Stimulated activated CD4-positive, alpha-beta T cell treated with anti-CD3 and anti-CD28 coated beads, Interleukin-12 subunit alpha, Interleukin-12 subunit beta, amount 100 ng/mL, for 48 hours (primary cell): ENCODE data around the gene NT5C3A.
"Not testable (repeated sequence)": the region's sequence is repeated elsewhere in the genome, so short reads cannot be mapped to it uniquely, and the experiment has no call there.

Experiments used
- DNase-seq, 3 donors: peaks; one replicate each; pipeline ENCODE4 v3.0.0-alpha.2; 2020; ENCODE audit warnings: low read depth in 2 of 3, low spot score in 1 of 3

The NT5C3A gene

DNA sequence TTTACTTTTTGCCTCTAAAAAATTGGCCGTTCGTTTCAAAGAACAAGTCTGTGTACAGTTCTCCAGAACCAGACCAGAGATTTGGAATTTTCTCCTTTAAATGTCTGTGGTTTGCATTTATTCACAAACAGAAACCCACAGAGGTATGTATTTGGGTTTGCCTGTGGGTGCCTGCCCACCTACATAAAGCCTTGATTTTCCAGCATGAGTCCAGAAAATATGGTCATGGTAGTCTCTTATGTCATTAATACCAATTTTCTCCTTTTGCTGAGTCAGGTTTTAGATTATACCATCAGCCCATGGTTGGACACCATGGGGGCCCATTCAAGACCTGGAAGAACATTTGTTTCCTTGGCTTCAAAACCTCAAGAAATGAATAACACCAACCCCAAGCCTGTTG is 82.7 kb downstream of the NT5C3A start:
- not testable (repeated sequence) for DNase-seq

- DNase-seq, result not testable (repeated sequence)
Measured at GRCh38 chr7:32979246-32979645, 83.3 kb downstream of the NT5C3A start.

DNA sequence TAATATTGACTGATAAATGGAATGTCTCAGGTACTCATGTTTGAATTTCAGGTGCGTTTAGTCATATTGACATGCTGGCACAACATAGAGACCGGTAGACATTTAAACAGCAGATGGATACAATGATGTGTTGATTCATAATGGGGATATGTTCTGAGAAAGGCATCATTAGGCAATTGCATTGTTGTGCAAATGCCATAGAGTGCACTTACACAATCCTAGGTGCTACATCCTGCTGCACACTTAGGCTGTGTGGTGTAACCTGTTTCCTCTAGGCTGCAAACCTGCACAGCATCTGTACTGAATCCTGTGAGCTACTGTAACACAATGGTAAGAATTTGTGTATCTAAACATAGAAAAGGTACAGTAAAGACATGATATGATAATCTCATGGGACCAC is 85.4 kb downstream of the NT5C3A start:
- not testable (repeated sequence) for DNase-seq

DNA sequence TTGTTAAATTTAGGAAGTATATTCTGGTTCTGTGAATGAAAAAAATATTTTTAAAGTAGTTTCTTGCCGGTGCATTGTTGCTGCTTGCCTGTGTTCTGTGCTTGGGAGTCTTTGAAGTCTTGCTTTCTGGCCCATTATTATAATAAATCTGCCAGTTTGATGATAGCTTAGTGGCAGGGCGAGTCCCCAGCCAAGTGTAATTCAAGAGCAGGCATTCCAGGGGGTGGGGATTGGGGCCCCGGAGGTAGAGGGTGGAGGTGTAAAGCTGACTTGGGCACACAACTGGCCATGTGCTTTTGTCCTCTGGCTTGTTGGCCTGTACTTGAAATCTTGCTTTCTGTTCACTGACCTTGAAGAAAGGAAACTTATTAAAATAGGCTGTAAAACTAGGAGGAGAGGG is 90.6 kb downstream of the NT5C3A start:
- not testable (repeated sequence) for DNase-seq

DNA sequence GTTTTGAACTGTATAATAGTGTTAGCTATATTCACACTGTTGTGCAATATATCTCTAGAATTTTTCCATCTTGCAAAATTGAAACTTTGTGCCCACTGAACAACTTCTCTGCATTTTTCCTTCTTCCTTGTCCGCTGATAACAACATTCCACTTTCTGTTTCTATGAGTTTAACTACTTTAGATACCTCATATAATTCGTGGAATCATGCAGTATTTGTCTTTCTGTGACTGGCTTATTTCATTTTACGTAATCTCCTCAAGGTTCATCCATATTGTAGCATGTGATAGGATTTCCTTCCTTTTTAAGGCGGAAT is 95.4 kb downstream of the NT5C3A start:
- not testable (repeated sequence) for DNase-seq

- DNase-seq, result not testable (repeated sequence)
Measured at GRCh38 chr7:32966489-32967267, 95.9 kb downstream of the NT5C3A start.

DNA sequence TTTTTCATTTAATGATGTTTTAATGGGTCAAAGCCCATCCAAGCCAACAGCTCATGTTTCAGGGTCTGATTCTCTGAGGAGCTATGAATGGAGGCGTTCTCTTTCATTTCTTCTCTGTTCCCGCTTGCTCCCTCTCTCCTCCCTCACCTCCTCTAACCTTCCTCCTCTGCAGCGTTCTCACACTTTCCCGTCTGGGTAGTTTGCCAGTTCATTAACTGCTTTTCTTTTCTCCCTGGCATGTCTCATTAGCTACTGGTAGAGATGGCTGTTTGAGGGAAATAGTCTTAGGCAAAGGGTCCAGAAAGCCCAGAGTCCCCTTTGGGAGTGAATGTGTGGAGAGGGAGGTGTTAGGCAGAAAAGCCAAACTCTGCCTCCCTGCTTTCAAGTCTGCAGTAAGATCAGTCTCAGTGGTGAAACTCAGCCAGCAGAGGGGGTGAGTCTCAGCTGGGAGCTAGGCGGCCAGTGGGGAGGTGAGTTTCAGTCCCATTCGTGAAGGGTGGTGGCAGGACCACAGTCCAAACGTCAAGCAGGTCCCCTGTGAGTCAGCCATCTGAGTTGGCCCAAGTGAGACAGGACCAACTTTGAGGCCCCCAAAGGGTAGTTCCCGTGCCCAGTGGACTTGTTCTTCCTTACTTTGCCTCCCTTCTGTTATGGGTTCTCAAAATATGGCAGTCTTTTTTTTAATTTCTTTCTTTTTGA is 98.0 kb downstream of the NT5C3A start:
- DNase-seq, result not testable (repeated sequence)
